G401 (cell line): Measurements from ENCODE around the gene CD2BP2. TPM values are rescaled to one million over a fixed set of nuclear protein-coding genes. Genes with fewer than 3 reads are reported as not detected.

Source experiments
- DNase-seq: peaks from one replicate; pipeline ENCODE4 v3.0.0-alpha.2; 2015; ENCODE audit warnings: low spot score
- in situ Hi-C: cut with HindIII; loops from 2 replicates; pipeline ENCODE4 v1.10.0; 2016; ENCODE audit warnings: low sequenced_read_pairs, mixed read lengths
- total RNA-seq: library from RNA; depleted of rRNA; stranded (reverse); fragments of >200 nt; shearing (Covaris generic); gene quantifications from 2 replicates; pipeline ENCODE4 v1.2.3, GENCODE V29; 2014

The CD2BP2 gene
- total RNA-seq, 1 experiment from 2014 or later, result 84.3 TPM

GRCh38 chr16:30367349-30368009 is 12.4 kb upstream of the CD2BP2 start:
- in situ Hi-C loops, result no loop called here

GRCh38 chr16:30366511-30366910 is 11.4 kb upstream of the CD2BP2 start:
- no peak for DNase-seq
- in situ Hi-C loops, result no loop called here

More at GRCh38 chr16:30367349-30368009, 12.4 kb upstream of the CD2BP2 start:
- no peak for DNase-seq

GRCh38 chr16:30365200-30365599 is 10.1 kb upstream of the CD2BP2 start:
- DNase-seq, result no peak
- in situ Hi-C loops, result no loop called here

- in situ Hi-C loops, result no loop called here
Measured at GRCh38 chr16:30361180-30361579, 6.1 kb upstream of the CD2BP2 start.

GRCh38 chr16:30359871-30360170 is 4.7 kb upstream of the CD2BP2 start:
- in situ Hi-C loops, result no loop called here
- no peak for DNase-seq

More at GRCh38 chr16:30361180-30361579, 6.1 kb upstream of the CD2BP2 start:
- no peak for DNase-seq

- no peak for DNase-seq
- in situ Hi-C loops, result no loop called here
Measured at GRCh38 chr16:30358990-30359870, 4.1 kb upstream of the CD2BP2 start.

- DNase-seq, result no peak
- in situ Hi-C loops, result no loop called here
Measured at GRCh38 chr16:30358577-30358936, 3.4 kb upstream of the CD2BP2 start.

- DNase-seq, result no peak
- in situ Hi-C loops, result no loop called here
Measured at GRCh38 chr16:30357715-30358576, 2.8 kb upstream of the CD2BP2 start.

GRCh38 chr16:30357085-30357714 is 2.1 kb upstream of the CD2BP2 start:
- in situ Hi-C loops, result no loop called here
- DNase-seq, result no peak

GRCh38 chr16:30356401-30357084 is 1.4 kb upstream of the CD2BP2 start:
- no peak for DNase-seq
- in situ Hi-C loops, result no loop called here

GRCh38 chr16:30355954-30356308 is 823 bp upstream of the CD2BP2 start:
- in situ Hi-C loops, result no loop called here
- DNase-seq, result no peak

- in situ Hi-C loops, result no loop called here
- no peak for DNase-seq
Measured at GRCh38 chr16:30354423-30355143, 525 bp downstream of the CD2BP2 start.

- in situ Hi-C loops, result no loop called here
- DNase-seq, result no peak
Measured at GRCh38 chr16:30353438-30354129, 1.5 kb downstream of the CD2BP2 start.

GRCh38 chr16:30352488-30353401 is 2.4 kb downstream of the CD2BP2 start:
- in situ Hi-C loops, result no loop called here
- DNase-seq, result no peak

- peak; percentile 81 for DNase-seq
- in situ Hi-C loops, result no loop called here
Measured at GRCh38 chr16:30351586-30352419, 3.3 kb downstream of the CD2BP2 start.

GRCh38 chr16:30351001-30351441 is 4.1 kb downstream of the CD2BP2 start:
- in situ Hi-C loops, result no loop called here
- DNase-seq, result no peak
